ENCODE measurements around the gene ZNF771. TPM values are rescaled to one million over a fixed set of nuclear protein-coding genes. Genes with fewer than 3 reads are reported as not detected.
A peak's percentile ranks its signal among the peaks of the same experiment; 100 is the strongest.

ZNF771 gene
- polyA plus RNA-seq, 3 donors = 4.2 to 6.4 (median 4.9) TPM

DNA sequence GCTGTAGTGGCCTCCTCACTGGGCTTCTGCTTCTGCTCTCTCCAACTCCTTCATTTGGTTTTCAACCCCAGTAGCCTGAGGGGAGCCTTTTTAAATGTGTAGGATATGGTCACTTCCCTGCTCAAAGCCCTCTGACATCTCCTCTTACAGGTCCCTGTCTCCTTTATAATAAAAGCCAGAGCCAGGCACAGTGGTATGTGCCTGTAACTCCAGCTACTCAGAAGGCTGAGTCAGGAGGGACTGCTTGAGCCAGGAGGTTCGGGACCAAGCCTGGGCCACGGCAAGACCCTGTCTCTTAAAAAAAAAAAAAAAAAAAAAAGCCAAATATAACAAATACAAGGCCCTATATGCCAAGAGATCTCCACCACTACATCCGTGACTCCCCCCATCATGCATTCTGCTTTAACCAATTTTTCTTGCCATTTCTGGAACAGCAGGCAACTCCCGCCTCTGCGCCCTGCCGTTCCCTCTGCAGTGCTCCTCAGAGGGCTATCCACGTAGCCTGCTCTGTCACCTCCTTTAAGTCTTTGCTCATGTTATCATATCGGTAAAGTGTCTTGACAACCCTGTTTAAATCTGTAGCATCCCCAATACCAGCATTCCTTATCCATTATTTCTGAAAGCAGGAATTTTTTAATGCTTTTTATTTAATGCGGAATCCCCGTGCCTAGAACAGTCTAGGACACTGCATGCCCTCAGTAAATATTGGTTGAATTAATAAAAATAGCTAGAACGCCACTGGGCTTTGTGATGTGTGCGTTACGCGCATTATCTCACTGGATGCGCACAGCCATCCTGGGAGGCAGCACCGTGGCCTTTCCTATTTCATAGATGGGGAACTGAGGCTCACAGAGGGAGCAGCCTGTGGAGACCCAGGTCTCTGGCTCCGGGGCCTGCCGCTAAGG, 9.5 kb downstream of the ZNF771 start:
- H3K27ac ChIP-seq (ENCODE audit: low read depth, low read length) = peak overlapping the region; percentile 43
- WGBS, 3 donors = 66 to 68% (median 66%) methylated on average over 16 to 18 of the region's 18 CpGs

DNA sequence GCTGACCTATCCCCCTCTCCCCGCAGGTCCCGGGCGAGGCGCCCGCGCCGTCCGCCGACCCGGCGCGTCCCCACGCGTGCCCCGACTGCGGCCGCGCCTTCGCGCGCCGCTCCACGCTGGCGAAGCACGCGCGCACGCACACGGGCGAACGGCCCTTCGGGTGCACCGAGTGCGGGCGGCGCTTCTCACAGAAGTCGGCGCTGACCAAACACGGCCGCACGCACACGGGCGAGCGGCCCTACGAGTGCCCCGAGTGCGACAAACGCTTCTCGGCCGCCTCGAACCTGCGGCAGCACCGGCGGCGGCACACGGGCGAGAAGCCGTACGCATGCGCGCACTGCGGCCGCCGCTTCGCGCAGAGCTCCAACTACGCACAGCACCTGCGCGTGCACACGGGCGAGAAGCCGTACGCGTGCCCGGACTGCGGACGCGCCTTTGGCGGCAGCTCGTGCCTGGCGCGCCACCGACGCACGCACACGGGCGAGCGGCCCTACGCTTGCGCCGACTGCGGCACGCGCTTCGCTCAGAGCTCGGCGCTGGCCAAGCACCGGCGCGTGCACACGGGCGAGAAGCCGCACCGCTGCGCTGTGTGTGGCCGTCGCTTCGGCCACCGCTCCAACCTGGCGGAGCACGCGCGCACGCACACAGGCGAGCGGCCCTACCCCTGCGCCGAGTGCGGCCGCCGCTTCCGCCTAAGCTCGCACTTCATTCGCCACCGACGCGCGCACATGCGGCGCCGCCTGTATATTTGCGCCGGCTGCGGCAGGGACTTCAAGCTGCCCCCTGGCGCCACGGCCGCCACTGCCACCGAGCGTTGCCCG, 10.3 kb downstream of the ZNF771 start:
- WGBS, 3 donors = 1% methylated on average over 108 to 140 of the region's 140 CpGs
- H3K27ac ChIP-seq (ENCODE audit: low read depth, low read length) = peak overlapping the region; percentile 43

DNA sequence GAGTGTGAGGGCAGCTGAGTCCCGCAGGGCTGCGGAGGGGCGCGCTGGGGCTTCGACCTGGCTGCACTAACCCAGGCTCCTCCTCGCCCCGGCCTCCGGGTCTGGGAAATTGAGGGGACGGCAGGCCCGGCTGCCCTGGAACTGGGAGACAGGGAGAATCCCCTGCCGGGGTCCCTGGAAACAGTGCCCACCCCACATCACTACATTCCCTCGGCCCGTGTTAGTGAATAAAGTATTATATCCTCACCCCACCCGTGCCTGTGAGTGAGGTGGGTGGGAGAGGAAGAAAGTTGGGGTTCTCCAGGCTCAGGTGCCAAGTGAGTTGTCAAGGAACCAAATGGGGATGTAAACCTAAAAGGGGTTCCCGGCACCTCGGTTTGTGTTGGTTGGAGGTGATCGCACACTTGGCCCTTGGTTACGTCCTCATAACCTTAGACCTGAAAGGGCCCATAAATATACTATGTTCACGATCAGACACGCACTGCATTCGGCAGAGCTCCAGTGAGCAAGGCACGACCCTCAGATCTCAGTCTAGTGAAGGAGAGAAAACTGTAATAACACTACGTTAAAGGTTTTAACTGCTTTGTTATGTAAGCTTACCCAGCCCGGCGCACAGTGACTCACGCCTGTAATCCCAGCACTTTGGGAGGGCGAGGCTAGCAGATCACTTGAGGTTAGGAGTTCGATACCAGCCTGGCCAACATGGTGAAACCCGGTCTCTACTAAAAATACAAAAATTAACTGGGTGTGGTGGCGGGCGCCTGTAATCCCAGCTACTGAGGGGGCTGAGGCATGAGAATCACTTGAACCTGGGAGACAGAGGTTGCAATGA, 11.2 kb downstream of the ZNF771 start:
- 60 to 70% (median 70%) methylated on average over 31 of the region's 31 CpGs for WGBS, 3 donors
- H3K27ac ChIP-seq (ENCODE audit: low read depth, low read length) = no peak overlapping the region

DNA sequence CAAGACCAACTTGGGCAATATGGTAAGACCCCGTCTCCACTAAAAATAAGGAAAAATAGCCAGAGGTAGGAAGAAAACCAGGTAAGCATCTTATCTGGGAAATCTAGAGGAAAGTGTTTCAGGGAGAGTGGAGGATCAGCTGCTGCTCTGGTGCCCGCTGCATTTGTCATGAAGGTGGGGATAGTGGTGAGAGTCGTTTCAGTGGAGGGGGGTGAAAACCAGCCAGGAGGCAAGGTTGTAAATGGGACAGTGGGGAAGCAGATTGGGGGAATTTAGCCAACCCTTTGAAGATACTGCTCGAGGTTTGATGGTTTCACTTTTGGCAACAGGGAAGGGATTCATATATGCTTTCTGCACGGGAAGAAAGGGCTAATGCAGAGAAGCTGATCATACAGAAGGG, 13.6 kb downstream of the ZNF771 start:
- 76 to 86% (median 81%) methylated on average over 5 of the region's 5 CpGs for WGBS, 3 donors
- H3K27ac ChIP-seq (ENCODE audit: low read depth, low read length) = no peak overlapping the region

DNA sequence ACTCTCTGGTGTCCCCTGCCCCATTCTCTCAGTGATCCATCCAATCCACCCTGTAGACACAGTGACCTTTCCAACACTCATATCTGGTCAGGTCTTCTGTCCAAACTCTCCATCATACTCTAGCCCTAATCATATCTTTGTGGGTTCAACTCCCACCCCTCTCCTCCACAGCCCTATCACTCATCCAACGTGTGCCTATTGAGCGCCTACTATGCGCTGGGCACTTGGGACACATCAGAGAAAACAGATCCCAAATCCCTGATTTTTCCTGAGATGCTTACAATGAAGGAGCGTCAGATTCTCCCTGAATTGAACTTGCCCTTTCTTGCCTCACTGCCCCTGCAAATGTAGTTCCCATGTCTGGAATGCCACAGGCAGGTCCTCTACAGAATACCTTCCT, 20.6 kb downstream of the ZNF771 start:
- H3K27ac ChIP-seq (ENCODE audit: low read depth, low read length) = no peak overlapping the region
- 95% methylated on average over 4 of the region's 4 CpGs for WGBS, 3 donors

DNA sequence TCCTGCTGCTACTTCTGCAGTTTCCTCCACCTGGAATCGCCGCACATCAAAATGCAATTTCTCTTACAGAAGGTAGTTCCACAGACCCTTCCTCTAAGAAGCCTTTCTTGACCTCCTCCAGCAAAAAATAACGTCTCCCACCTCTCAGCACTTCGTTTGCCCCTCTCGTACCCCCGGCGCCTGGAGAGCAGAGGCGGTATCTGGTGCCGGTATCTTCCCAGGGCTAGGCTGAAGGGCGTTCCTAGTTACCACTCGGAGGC, 21.9 kb downstream of the ZNF771 start:
- H3K27ac ChIP-seq (ENCODE audit: low read depth, low read length) = no peak overlapping the region
- 0 to 2% (median 2%) methylated on average over 11 of the region's 11 CpGs for WGBS, 3 donors

DNA sequence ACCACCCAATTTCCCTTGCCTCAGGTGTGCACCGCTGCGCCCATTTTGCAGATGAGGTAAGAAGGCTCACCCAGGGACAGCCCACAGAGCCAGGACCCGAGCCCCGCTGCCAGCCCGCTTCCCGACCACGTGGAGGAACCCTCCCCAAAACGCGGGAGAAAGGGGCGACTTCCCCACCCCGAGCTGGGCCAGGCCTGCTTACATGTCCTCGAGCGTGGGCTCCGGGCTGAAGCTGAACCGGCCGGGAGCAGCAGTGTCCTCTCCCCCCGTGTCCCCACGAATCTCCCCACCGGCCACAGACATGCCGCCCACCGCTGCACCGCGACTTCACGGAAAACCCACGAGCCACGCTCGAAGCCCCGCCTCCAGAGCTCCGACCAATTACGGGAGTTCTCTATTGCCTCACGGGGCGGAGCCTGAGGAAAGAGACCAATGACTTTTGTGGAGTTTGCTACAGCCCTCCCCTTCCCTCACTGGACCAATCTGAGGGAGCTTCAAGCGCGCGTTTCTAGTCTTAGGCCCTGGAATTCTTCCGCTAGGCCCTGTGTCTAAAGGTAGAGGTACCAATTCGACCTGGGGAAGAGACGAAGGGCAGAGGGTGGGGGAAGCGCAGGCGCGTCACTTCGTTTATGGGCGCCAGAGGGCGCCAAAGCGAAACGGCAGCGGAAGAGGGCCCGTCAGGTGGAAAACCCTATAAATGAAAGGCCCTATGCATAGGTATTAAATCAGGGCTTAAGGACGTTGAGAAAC, 22.4 kb downstream of the ZNF771 start, which contains the start of gene DCTPP1:
Gene DCTPP1 (minus strand): TSS at position 353 of the 750 bp plus-strand sequence. CDS start 50 bp downstream, at position 303.
- no peak within 1 kb of the TSS for H3K27ac ChIP-seq (ENCODE audit: low read depth, low read length)
- WGBS, 3 donors = 0 to 1% (median 1%) methylated on average over 47 to 49 of the region's 49 CpGs

DNA sequence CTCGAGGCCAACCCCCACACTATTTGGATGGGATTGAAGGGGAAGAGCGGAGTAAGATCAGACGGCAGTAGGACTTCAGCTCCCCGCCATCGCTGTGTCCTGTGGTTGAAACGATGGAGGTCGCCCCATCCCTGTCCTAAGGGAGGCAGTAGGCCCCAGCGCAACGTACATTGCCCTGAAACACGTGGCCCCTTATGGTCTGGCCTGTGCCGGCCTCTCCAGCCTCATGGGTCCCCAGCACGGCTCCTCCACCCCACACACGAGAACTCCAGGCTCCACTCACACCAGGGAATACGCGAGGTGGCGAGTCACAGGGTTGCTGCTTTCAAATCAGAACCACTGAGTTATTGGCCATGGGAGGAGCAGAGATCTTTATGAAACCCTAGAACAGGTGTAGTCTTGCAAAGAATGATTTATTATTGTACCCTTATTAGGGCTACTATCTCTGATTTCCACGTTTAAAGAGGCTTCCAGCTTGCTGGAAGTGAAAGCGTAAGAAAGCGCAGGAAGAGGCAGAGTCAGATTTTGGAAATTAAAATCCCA, 23.1 kb downstream of the ZNF771 start:
- WGBS, 3 donors = 50 to 59% (median 53%) methylated on average over 19 of the region's 19 CpGs
- H3K27ac ChIP-seq (ENCODE audit: low read depth, low read length) = no peak overlapping the region

DNA sequence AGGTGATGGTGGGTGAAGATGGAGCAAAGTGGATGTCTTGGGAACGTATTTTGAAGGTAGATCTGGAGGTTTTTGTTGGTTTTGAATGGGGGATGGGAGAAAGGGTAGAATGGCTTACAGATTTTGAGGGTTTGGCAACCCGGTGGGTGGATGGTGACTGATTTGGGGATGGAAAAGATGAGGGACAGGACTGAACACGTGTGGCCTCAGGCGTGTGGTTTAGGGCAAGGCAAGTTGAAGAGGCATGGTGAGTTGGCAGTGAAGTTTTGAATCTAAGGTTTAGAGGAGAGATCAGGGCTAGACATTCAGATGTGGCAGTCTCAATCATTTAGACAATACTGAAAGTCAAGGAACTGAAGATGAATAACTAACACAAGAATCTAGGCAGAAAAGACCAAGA, 27.4 kb downstream of the ZNF771 start:
- no peak overlapping the region for H3K27ac ChIP-seq (ENCODE audit: low read depth, low read length)
- WGBS, 3 donors = 64 to 75% (median 73%) methylated on average over 4 of the region's 4 CpGs

DNA sequence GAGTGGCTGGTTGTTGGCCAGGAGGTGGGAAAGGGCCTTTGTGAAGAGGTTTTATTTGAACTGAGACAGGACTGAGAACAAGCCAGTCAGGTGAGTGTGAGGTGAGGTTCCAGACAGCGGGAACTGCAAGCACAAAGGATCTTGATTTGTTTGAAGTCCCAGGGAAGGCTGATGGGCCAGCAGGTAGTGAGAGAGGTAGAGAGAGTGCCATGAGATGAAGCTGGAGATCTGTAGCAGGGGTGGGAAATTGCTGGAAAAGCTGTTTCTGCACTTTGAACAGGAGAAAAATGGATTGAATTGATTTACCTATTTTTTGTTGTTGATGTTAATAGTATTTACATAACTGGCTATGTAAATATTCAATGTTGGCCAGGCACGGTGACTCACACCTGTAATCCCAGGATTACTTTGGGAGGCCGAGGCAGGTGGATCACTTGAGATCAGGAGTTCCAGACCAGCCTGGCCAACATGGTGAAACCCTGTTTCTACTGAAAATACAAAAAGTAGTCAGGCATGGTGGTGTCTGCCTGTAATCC, 30.2 kb downstream of the ZNF771 start:
- H3K27ac ChIP-seq (ENCODE audit: low read depth, low read length) = no peak overlapping the region
- 38 to 82% (median 74%) methylated on average over 3 of the region's 3 CpGs for WGBS, 3 donors

DNA sequence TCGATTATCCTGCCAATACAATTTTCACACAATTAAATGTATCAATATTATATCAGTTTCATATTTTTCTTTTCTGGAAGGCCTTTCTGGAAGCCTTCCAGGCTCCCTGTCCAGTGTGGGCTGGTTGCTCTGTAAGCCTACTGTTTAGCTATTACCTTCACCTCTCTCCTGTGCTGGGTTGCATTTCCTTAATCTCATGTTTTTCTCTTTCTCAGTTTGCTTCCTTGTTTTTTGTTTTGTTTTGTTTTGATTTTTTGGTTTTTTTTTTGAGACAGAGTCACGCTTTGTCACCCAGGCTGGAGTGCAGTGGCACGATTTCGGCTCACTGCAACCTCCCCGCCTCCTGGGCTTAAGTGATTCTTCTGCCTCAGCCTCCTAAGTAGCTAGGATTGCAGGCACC, 31.4 kb downstream of the ZNF771 start:
- 89 to 94% (median 94%) methylated on average over 5 of the region's 5 CpGs for WGBS, 3 donors
- H3K27ac ChIP-seq (ENCODE audit: low read depth, low read length) = no peak overlapping the region

DNA sequence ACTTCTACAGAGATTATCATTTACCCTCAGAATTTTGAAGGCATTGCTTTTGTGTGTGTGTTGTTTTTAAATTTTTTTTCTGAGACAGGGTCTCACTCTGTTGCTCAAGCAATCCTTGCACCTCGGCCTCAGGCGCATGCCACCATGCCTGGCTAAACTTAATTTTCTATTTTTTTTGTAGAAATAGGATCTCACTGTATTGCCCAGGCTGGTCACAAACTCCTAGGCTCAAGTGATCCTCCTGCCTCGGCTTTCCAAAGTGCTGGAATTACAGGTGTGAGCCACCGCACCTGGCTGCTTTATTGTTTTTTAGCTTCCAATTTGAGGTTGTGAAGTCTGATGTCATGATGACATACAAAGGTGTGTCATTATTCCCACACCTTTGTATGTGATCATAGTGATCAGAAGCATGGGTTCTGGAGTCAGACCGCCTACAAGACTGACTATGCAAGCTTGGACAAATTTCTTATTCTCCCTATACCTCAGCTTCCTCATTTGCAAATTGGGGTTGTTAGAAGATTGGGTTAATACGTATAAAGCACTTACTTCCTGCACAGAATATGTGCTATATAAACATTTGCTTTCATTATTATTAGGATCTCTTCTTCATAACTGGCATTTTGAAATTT, 32.4 kb downstream of the ZNF771 start:
- 78 to 87% (median 80%) methylated on average over 6 of the region's 6 CpGs for WGBS, 3 donors
- no peak overlapping the region for H3K27ac ChIP-seq (ENCODE audit: low read depth, low read length)

DNA sequence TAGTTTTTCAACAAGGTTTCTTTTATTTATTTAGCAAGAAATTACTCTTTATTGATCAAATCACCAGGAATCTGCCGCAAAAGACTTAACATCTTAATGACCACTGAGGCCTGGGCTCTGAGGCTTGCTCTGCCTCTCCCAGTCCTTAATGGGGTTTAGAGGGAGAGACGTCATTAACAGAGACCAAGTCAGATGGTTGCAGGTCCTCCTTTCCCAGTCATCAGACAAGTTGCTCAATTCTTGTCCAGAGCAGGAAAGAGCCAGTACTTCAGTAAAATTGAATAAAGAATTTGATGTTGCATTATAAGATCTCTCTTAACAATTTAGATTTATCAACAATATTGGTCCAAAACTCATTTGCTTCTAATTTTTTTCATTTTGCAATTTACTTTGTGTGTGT, 36.2 kb downstream of the ZNF771 start:
- 48 to 89% (median 78%) methylated on average over 2 of the region's 2 CpGs for WGBS, 3 donors
- no peak overlapping the region for H3K27ac ChIP-seq (ENCODE audit: low read depth, low read length)

DNA sequence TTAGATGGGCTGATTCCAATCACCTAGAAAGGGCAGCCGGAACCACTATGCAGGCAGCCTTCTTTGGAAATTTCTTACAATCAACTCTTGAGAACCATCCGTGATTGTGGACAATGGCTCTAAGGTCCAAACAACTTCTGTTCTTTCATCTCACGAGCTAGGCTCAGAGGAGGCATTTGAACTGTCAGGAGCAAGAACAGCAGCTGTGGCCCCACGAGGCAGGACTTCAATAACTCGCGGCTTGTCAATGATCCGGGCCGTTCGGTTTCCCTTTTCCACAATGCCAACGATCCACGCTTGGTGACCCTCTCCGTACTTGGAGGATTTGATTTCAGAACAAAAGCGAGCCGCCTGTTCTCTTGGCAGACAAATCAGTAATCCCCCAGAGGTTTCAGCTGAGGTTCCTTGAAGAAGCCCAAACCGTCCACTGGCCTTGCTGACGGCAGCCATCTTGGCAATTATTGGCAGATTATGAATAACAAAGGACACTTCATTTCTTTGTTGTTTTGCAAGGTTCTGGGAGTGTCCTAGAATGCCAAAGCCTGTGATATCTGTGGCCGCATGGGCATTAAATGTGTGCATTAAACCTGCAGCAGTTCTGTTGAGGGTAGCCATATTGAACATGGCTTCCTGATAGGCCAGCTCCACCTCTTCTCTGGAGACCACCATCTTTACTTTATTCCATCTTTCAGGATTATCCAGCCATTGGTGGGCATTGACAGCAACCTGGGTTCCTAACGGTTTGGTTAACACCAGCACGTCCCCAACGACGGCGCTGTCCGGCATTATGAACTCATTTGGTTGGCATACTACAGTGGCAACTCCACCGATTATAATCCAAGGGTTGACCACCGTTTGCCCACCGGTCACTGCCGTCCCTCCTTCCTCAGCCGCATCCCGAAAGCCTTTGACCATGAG, 37.1 kb downstream of the ZNF771 start:
- no peak overlapping the region for H3K27ac ChIP-seq (ENCODE audit: low read depth, low read length)
- 86 to 93% (median 90%) methylated on average over 29 of the region's 29 CpGs for WGBS, 3 donors

DNA sequence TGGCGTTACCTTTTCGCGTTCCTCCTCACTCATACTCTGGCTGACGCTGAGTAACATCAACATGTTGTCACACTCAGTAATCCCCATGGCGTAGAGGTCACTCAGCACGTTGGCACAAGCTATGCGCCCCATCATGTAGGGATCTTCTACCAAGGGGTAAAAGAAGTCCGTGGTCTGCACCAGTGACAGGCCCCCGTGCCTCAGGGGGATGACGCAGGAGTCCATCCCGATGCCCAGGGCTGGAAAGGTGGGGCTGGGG, 37.7 kb downstream of the ZNF771 start:
- 24 to 29% (median 28%) methylated on average over 11 of the region's 11 CpGs for WGBS, 3 donors
- H3K27ac ChIP-seq (ENCODE audit: low read depth, low read length) = no peak overlapping the region

DNA sequence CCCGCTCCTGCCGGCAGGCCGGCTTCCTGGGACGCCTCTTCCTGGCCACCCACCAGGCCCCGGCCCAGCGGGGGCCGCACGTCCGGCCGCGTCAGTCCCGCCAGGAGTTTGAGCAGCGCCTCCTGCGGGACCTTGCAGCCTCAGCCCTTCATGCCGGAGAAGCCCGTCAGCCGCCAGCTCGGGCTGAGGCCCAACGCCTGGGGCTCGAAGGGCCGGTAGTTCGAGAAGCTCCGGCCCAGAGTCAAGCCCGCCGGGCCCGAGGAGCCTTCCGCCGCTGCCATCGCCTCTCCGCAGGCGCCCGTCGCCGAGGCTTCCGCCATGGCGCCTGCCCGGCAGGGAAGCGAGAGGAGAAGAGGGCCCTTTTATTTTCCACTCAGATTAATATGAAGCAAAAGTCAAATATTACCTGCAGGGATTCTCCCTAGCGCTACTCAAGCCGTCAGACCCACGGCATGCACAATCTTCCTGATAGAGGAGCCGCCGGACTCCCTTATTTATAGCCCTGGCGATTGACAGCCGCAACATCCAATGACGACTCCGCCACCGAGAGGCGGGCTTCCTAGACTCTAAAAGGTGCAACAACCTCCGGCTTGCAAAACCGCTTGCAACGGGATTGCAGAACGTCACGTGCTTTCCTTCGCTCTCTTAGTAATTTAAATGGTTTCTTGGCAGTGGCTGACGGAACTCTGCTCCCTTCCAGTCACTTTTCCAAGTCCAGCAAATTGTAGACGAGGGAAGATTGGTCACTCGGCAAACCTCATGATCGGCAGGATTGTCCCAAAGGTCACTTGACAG, 38.2 kb downstream of the ZNF771 start, which contains the start of gene SEPHS2:
Gene SEPHS2 (minus strand): TSS at position 467 of the 795 bp plus-strand sequence. CDS start 147 bp downstream, at position 320.
- WGBS, 3 donors = 0% methylated on average over 55 to 59 of the region's 59 CpGs
- H3K27ac ChIP-seq (ENCODE audit: low read depth, low read length) = peak within 1 kb of the TSS; percentile 93
